ENCODE results near the gene SPAG17.

GRCh38 chr1:118223426-118223825 lies 38.4 kb upstream of the SPAG17 start:
- TF ChIP-seq REST (IDR thresholded peaks at IDR 0.05; ENCODE audit: insufficient read depth in 1 of 2, low read depth in 2 of 2, low read length in 1 of 2) (no peak), CTCF (IDR thresholded peaks at IDR 0.05) (0 out of 2 replicates have a peak, but pooled peaks have one; percentile 15), POLR2AphosphoS5 (IDR thresholded peaks at IDR 0.05; ENCODE audit: low read depth, low read length) (no peak)
